Fibroblast of lung (primary cell): ENCODE data around the gene LRCH3. TPM values are rescaled to one million over a fixed set of nuclear protein-coding genes. Genes with fewer than 3 reads are reported as not detected.

ENCODE experiments used
- DNase-seq, 2 donors: peaks; one replicate each; pipeline versions ENCODE4 v3.0.0 to v3.0.0-alpha.2; 2010; ENCODE audit warnings: low read depth in 2 of 2
- H2AFZ ChIP-seq: 2 replicates; pipeline ENCODE4 v1.5.1; 2012; ENCODE audit warnings: low read length, control low read depth, inconsistent platforms
- H3K27ac ChIP-seq: 2 replicates; pipeline ENCODE4 v1.5.1; 2011; ENCODE audit warnings: low read length, control low read depth; ENCODE audit not compliant: insufficient read depth
- H3K27me3 ChIP-seq: 2 replicates; pipeline ENCODE4 v1.5.1; 2011; ENCODE audit warnings: mild to moderate bottlenecking, low read length; ENCODE audit not compliant: control insufficient read depth, insufficient read depth
- H3K36me3 ChIP-seq: 2 replicates; pipeline ENCODE4 v1.5.1; 2011; ENCODE audit warnings: low read length; ENCODE audit not compliant: control insufficient read depth, insufficient read depth
- H3K4me1 ChIP-seq: 2 replicates; pipeline ENCODE4 v1.5.1; 2011; ENCODE audit warnings: low read length; ENCODE audit not compliant: control insufficient read depth, insufficient read depth; ENCODE audit errors: extremely low read depth
- H3K4me2 ChIP-seq: 2 replicates; pipeline ENCODE4 v1.5.1; 2011; ENCODE audit warnings: low read length, control low read depth; ENCODE audit not compliant: insufficient read depth; ENCODE audit errors: extremely low read depth
- H3K4me3 ChIP-seq, 4 experiments: fragments of 200-600 bp in 1 of 4; sonication (generic) in 1 of 4; replicated peaks in 1 of 4; 2 replicates each; pipeline ENCODE4 v1.5.1; 2011 to 2016; ENCODE audit warnings: low read length in 4 of 4, low read depth in 3 of 4, mild to moderate bottlenecking in 3 of 4, control low read depth in 2 of 4, inconsistent platforms in 1 of 4, mixed read lengths in 1 of 4; ENCODE audit not compliant: insufficient read depth in 1 of 4; ENCODE audit errors: control extremely low read depth in 1 of 4
- H3K79me2 ChIP-seq: 2 replicates; pipeline ENCODE4 v1.5.1; 2012; ENCODE audit warnings: mild to moderate bottlenecking, low read length, inconsistent platforms; ENCODE audit not compliant: control insufficient read depth, insufficient read depth
- H3K9ac ChIP-seq: 2 replicates; pipeline ENCODE4 v1.5.1; 2011; ENCODE audit warnings: mild to moderate bottlenecking, low read length, control low read depth; ENCODE audit not compliant: insufficient read depth
- H3K9me3 ChIP-seq: 2 replicates; pipeline ENCODE4 v1.5.1; 2012; ENCODE audit warnings: low read depth, low read length; ENCODE audit not compliant: control insufficient read depth, insufficient read depth
- H4K20me1 ChIP-seq: 2 replicates; pipeline ENCODE4 v1.5.1; 2011; ENCODE audit warnings: low read length; ENCODE audit not compliant: control insufficient read depth, insufficient read depth; ENCODE audit errors: extremely low read depth
- EZH2 ChIP-seq: IDR thresholded peaks from 2 replicates; pipeline ENCODE4 v1.5.1; 2012; ENCODE audit warnings: low read length, control low read depth, mild to moderate bottlenecking; ENCODE audit errors: missing control alignments
- polyA plus RNA-seq, 2 donors: library from polyadenylated mRNA; depleted of rRNA in 1 of 2; stranded (reverse) in 1 of 2; unstranded in 1 of 2; fragments of >200 nt; gene quantifications; 2 replicates each; pipeline ENCODE4 v1.2.1, GENCODE V29; 2011 to 2012; ENCODE audit warnings: missing spikeins in 1 of 2
- total RNA-seq: library from RNA; depleted of rRNA; stranded (reverse); fragments of >200 nt; gene quantifications from 2 replicates; pipeline ENCODE4 v1.2.1, GENCODE V29; 2014
- TF ChIP-seq, protein P1 (sequence below), 2 donors: IDR thresholded peaks in 1 of 2; conservative IDR thresholded peaks in 1 of 2; 1 replicate in 1 of 2; 2 replicates in 1 of 2; pipeline ENCODE4 v1.5.1; 2011 to 2012; ENCODE audit warnings: low read length in 2 of 2, control low read depth in 1 of 2, inconsistent platforms in 1 of 2, low read depth in 1 of 2, mild to moderate bottlenecking in 1 of 2

The LRCH3 gene
- total and polyA plus RNA-seq, 2 donors (not counting 1 experiment from before 2014, with no cell fraction given): 42.9 to 87.2 TPM

DNA sequence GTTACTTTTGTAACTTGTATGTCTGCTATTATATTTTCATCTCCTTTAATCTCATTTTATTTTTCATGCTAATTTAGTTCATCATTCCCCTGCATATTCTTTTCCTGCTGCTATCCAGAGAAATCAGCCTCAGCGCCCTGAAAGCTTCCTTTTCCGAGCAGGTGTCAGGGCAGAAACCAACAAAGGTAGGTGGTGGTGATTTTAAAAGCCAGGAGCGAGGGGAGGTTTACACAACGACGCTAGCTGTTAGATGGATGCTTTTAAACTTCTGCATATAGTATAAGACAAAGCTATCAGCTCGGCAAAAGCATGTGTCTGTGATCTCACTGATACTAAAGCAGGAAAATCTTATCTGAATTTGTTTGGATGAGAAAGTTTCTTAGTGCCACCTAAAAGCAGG, 75.0 kb downstream of the LRCH3 start:
- TF ChIP-seq EZH2: no peak
- TF ChIP-seq, protein P1, sequence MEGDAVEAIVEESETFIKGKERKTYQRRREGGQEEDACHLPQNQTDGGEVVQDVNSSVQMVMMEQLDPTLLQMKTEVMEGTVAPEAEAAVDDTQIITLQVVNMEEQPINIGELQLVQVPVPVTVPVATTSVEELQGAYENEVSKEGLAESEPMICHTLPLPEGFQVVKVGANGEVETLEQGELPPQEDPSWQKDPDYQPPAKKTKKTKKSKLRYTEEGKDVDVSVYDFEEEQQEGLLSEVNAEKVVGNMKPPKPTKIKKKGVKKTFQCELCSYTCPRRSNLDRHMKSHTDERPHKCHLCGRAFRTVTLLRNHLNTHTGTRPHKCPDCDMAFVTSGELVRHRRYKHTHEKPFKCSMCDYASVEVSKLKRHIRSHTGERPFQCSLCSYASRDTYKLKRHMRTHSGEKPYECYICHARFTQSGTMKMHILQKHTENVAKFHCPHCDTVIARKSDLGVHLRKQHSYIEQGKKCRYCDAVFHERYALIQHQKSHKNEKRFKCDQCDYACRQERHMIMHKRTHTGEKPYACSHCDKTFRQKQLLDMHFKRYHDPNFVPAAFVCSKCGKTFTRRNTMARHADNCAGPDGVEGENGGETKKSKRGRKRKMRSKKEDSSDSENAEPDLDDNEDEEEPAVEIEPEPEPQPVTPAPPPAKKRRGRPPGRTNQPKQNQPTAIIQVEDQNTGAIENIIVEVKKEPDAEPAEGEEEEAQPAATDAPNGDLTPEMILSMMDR (conservative IDR thresholded peaks at IDR 0.05 in 1 of 2, IDR thresholded peaks at IDR 0.05 in 1 of 2; ENCODE audit: low read depth in 1 of 2, low read length in 2 of 2): no peak
- DNase-seq: no peak
- Histone ChIP-seq H3K4me1 (no peaks in the 10 kb centered on the region), H3K27ac (no peak overlapping the region), H3K4me3 (no peak overlapping the region), H4K20me1 (no peaks in the 10 kb centered on the region), H3K27me3 (no peaks in the 10 kb centered on the region), H3K79me2 (no peaks in the 10 kb centered on the region), H3K36me3 (peaks cover under 1% of the 10 kb centered on the region), H3K4me2 (no peak overlapping the region), H2AFZ (no peak overlapping the region), H3K9ac (no peak overlapping the region), H3K9me3 (no peaks in the 10 kb centered on the region)

DNA sequence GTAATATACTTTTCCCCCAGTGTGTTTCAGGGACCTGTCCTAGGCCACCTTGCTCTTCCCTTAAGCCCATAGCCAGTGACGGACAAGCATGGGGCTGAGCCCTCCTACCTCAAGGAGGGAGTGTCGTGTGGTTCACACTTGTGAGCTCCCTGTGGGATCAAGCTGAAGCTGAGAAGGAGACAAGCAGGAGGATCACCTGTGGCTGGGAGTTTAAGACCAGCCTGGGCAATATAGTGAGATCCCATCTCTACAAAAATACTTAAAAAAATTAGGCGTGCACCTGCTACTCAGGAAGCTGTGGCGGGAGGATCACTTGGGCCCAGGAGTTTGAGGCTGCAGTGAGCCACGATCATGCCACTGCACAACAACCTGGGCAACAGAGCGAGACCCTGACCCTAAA, 82.3 kb downstream of the LRCH3 start:
- Histone ChIP-seq H4K20me1 (no peaks in the 10 kb centered on the region), H3K27me3 (no peaks in the 10 kb centered on the region), H3K4me3 (no peak overlapping the region), H3K36me3 (peaks cover 4% of the 10 kb centered on the region), H2AFZ (no peak overlapping the region), H3K9ac (no peak overlapping the region), H3K4me1 (no peaks in the 10 kb centered on the region), H3K4me2 (no peak overlapping the region), H3K27ac (no peak overlapping the region), H3K79me2 (no peaks in the 10 kb centered on the region), H3K9me3 (no peaks in the 10 kb centered on the region)
- no peak for DNase-seq
- TF ChIP-seq EZH2: no peak
- TF ChIP-seq, protein P1 (conservative IDR thresholded peaks at IDR 0.05 in 1 of 2, IDR thresholded peaks at IDR 0.05 in 1 of 2; ENCODE audit: low read depth in 1 of 2, low read length in 2 of 2): no peak

DNA sequence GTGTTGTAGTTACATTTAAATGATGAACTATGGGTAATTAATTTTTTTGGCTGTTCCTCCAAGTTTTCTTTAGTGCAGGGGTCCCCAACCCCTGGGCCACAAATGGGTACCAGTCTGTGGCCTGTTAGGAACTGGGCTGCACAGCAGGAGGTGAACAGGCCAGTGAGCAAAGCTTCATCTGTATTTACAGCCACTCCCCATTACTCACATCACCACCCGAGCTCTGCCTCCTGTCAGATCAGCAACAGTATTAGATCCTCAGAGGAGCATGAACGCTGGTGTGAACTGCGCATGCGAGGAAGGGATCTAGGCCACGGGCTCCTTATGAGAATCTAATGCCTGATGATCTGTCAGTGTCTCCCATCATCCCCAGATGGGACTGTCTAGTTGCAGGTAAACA, 83.0 kb downstream of the LRCH3 start:
- H3K4me1 ChIP-seq: no peaks in the 10 kb centered on the region
- H3K9ac ChIP-seq: no peak overlapping the region
- no peak overlapping the region for H2AFZ ChIP-seq
- no peaks in the 10 kb centered on the region for H3K79me2 ChIP-seq
- TF ChIP-seq, protein P1 (conservative IDR thresholded peaks at IDR 0.05 in 1 of 2, IDR thresholded peaks at IDR 0.05 in 1 of 2; ENCODE audit: low read depth in 1 of 2, low read length in 2 of 2): no peak
- no peak for TF ChIP-seq EZH2
- no peaks in the 10 kb centered on the region for H3K27me3 ChIP-seq
- no peak overlapping the region for H3K4me2 ChIP-seq
- H3K9me3 ChIP-seq: no peaks in the 10 kb centered on the region
- no peak overlapping the region for H3K4me3 ChIP-seq
- H4K20me1 ChIP-seq: no peaks in the 10 kb centered on the region
- DNase-seq: no peak
- no peak overlapping the region for H3K27ac ChIP-seq
- H3K36me3 ChIP-seq: peaks cover 4% of the 10 kb centered on the region
